NCI-H1436 treated with DMSO at 0.1 percent for 48 hours (cell line): ENCODE results near the gene IL20RA.
"Not testable (repeated sequence)": the region's sequence is repeated elsewhere in the genome, so short reads cannot be mapped to it uniquely, and the experiment has no call there.

Experiments used
- DNase-seq: peaks from one replicate; lab custom pipeline; 2025; lab: John Stamatoyannopoulos, UW

IL20RA gene, protein sequence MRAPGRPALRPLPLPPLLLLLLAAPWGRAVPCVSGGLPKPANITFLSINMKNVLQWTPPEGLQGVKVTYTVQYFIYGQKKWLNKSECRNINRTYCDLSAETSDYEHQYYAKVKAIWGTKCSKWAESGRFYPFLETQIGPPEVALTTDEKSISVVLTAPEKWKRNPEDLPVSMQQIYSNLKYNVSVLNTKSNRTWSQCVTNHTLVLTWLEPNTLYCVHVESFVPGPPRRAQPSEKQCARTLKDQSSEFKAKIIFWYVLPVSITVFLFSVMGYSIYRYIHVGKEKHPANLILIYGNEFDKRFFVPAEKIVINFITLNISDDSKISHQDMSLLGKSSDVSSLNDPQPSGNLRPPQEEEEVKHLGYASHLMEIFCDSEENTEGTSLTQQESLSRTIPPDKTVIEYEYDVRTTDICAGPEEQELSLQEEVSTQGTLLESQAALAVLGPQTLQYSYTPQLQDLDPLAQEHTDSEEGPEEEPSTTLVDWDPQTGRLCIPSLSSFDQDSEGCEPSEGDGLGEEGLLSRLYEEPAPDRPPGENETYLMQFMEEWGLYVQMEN

DNA sequence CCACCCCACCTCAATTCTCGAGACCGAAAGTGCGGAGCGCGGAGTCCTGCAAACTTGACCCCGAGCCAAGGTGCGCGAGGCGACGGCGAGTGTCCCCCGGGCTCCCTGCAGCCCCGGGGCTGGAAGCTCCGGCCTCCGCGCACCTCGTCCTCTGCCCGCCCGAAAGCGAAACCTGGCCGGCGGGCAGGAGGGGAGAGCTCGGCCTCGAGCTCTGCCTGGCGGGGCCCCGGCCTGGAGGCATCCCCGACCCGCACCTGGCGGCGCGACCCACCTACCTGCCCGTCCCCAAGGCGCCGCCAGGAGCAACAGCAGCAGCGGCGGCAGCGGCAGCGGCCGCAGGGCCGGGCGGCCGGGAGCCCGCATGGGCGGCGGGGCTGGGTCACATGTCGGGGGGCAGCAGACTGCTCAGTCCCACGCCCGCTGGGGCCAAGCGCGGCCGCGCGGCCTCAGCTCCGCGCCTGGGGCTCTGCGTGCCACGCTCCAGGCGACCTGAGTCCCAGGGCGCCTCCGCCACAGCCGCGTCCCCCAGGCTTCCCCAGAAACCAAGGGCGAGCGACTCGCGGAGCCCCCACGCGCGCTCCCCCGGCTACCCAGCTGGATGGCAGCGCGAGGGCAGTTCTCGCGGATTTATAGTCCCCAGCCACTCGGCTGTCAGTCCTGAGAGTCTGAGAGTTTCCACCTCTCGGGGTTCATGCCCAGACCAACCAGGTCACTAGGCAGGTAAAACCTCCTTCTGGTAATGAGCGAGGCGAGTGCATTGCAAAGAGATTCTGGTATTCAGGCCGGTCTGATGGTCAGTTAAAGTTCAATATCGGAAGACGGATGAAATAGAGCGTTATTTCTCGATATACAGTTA lies at the start of gene IL20RA:
TSS of gene IL20RA (minus strand) at position 600 of the 856 bp plus-strand sequence. CDS start at position 363, 237 bp downstream.
- no peak for DNase-seq

DNA sequence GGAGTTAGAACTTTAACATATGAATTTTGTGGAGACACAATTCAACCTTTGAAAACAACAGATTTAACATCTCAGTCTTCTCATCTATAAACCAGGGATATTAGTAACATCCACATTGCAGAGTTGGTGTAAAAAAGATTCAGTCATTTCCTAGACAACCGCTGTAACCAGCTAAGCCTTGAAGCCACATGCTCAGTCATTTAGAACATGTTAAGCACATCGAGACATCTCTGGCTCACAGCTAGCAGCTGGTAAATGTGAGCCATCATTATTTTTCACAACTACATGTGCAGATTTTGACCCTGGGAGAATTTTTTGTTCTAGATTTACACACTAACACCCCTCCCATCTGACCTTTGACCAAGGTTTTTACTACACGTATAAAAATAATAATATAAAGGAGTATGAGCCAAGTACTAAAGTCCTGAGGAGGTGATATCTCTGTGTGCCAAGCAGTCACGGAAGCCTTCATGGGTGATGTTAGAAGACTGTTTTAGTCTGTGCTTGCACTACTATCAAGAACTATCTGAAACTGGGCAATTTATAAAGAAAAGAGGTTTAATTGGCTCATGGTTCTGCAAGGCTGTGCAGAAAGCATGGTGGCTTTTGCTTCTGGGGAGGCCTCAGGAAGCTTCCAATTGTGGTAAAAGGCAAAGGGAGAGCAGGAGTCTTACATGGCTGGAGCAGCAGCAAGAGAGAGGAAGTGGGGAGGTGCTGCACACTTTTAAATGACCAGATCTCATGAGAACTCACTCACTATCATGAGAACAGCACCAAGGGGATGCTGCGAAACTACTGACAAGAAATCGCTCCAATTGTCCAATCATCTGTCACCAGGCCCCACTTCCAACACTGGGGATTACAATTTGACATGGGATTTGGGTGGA lies 48.7 kb upstream of the IL20RA start:
- DNase-seq: no peak

DNA sequence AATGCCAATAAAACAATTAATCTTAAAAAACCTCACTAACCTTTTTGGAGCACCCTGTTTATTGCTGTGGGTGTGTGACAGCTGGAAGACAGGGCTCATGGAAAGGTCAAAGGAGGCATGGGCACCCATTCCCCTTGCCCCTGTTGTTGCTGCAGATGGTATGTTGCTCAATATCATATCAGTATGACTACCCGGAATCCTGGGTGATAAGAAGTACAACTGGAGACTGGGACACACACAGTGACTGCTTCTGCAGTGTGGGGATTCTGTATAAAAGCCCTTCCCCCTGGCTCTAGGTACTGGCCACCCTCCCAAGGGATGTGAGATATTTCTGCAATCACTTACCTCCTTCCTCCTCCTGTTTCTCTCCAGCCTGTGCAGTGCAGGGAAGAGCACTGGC lies 47.3 kb upstream of the IL20RA start:
- no peak for DNase-seq

DNA sequence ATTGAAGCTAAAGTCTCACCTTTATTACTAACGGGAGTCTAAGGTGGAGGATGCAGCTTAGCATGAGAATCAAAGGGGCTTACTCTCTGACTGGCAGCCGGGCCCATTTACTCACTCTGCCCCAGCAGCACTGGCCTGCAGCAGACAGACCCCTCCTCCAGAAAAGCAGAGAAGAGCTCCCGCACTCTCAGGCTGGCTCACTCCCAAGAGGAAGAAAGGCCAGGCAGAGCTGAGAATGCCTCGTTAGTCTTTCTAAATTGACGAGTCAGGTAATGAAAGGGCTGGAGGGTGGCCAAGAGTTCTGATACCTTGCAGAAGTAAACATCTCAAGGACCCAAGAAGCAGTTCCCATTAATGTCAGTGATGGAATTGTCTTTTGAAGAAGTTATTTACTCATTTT lies 44.5 kb upstream of the IL20RA start:
- no peak for DNase-seq

DNA sequence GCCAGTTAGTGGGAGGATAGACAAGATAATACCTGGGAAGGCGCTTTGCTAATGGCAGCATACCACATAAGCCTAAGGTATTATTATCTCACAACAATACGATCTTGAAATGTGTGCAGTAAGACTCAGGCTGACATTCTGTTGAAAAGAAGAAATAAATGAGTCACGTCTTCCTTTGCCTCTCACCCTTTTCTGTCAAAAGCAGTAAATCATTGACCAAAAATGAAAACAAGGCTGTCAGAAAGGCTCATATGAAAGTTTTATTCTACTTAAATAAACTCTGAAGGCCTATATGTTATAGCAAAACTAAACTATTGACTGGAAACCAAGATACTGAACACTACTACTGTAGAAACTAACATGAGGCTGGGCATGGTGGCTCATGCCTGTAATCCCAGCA lies 43.1 kb upstream of the IL20RA start:
- DNase-seq: no peak

DNA sequence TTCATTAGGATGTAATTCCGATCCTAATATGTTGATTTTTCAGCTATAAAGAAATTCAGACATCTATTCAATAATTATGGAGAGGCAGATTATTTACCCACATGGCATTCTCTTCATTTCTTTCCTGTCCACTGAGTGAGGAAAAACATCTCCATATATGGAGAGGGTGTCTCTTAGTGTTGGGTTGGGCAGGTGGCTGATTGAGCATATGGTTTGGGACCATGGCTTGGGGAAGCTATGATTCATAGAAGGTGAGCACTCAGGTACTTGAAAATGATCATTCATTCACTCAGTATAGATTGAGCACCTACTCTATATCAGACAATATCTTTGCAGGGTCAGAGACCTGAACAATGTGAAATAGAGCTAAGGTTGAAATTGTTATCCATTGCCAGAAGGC lies 41.3 kb upstream of the IL20RA start:
- no peak for DNase-seq

DNA sequence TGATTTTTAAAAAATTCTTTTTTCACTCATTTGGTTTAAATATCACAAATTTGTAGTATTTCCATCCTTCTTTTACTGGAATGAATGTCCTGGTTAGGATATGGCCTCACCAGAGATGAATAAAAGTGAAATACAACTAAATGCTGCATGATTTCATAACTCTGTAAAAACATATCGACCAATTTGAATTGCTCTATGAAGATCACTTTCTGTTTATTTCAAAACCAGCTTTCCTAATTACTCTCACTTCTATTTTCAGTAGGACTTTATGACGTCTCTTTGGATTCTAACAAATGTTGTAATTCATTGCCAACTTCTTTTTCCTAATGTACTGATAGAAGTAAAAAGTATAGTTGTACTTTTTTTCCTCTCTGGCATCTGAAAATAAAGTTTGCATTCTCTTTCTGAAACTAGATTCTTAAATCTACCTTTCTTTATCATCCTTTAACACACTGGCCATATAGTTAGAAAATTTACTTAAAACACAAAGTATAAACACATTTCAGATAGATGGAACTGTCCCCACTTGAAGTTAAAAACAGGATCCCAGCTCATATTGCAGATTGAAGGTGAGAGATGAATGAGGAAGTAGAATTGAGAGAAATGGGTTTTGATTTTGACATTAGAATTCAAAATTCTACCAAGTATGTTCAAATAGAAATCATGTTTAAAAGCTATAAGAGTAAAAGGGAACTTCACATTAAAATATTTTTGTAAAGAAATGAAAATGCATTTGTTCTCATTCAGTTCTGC lies 40.3 kb upstream of the IL20RA start:
- no peak for DNase-seq

DNA sequence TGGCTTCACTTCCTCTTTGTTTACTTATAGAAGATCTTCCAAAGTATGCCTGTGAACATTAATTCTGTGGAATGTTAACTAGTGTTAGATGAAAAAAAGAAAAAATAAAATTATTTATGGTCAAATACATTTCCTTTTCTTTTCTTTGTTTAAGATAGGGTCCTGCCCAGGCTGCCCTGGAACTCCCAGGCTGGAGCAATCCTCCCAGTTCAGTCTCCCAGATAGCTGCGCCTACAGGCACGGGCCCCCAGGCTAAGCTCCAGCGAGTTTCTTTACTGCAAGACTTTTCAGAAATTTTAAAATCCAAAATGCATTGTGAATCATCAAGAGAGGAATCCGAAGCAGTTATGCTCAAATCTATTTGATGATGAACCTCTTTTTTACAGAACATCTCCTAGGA lies 39.3 kb upstream of the IL20RA start:
- DNase-seq: no peak

DNA sequence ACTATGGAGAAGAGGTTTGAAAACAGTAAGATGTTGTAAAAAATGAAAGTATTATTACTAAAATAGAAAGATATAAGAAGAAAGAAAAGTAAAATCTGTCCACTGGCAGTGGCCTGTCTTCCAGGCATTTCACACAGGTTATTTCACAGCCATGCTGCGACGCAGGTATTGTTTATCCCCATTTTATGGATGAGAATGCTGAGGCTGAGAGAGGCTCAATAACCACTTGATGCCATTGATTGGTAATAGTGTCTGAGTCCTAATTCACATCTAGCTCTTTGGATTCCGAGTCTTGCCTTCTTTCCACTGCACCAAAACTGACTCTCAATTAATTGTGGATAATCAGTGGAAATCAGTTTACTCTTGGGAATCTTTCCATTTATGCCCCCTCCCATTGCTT lies 37.2 kb upstream of the IL20RA start:
- DNase-seq: no peak

DNA sequence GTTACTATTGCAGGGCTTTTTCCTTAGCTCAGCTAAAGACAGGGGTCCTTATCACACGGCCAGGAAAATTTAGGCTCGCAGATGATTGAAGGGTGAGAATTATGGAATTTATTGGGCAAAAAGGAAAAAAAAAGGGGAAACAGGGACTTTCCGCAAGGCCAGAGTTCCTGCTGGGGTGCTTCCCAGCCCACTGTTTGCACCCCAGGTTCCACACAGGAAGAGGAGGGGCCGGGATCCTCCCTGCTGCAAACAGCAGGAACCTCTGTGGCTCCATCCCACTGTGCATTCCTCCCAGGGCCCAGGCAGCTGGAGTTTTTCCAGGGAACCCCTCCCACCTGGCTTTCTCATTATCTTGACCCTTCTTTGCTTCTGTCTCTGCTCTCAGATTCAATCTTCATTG lies 35.9 kb upstream of the IL20RA start:
- DNase-seq: no peak

DNA sequence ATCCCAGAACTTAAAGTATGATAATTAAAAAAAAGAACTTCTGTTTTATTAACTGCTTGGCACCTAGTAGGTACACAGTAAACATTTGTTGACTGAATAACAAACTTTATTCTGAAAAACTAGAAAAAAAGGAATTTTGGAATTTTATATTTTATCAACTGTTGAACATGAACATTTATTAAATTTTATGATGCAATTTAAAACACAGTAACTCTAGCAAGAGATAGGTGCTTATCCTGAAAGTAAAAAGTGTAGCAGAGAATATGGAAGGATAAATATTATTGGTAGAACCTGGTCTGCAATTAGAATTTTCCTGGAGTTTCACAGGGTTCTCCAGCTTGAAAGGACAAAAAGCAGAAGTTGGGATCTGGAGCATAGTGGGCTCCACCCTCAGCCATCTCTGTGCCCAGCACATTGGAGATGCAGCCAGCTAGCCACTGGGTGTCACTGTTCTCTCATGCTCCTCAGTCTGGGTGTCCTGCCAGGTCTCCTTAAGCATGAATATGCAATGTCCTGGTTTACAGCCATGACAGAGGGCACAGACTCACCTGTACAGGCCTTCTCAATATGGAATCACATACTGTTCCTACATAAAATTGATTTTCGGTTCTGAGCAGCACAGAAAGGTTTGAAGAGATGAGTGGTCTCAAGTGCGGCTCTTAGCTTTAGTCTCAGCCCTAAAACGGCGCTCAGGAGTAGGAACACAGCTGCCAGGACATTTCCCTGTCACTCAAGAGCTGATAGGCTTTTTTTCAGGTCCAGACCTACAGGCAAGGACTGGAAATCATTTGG lies 31.7 kb upstream of the IL20RA start:
- DNase-seq: peak; percentile 13

DNA sequence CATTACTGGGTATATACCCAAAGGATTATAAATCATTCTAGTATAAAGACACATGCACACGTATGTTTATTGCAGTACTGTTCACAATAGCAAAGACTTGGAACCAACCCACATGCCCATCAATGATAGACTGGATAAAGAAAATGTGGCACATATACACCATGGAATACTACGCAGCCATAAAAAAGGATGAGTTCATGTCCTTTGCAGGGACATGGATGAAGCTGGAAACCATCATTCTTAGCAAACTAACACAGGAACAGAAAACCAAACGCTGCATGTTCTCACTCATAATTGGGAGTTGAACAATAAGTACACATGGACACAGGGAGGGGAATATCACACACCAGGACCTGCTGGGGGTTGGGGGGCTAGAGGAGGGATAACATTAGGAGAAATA lies 31.0 kb upstream of the IL20RA start:
- not testable (repeated sequence) for DNase-seq

DNA sequence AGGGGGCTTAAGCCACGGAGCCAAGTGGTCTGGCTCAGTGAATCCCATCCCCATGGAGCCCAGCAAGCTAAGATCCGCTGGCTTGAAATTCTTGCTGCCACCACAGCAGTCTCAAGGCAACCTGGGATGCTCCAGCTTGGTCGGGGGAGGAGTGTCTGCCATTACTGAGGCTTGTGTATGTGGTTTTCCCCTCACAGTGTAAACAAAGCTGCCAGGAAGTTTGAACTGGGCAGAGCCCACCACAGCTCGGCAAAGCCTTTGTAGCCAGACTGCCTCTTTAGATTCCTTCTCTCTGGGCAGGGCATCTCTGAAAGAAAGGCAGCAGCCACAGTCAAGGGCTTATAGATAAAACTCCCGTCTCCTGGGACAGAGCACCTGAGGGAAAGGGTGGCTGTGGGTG lies 25.5 kb upstream of the IL20RA start:
- DNase-seq: no peak

DNA sequence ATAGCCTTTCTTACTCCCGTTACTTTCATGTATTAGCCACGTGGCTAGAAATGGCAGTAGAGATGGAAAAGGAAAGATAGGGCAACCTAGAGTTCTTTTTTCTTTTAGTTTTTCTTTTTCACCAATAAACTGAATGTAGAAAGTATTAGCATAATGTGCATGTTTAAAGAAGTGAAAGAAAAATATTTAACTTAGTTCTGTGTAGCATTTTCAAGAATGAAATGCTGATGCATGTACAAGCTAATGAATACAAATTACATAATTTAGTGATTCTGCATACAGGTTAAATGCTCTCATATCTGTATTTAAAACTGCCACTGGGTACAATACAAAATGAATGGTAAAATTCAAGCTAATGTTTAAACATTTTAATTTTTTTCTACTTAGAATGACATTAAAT lies 22.6 kb upstream of the IL20RA start:
- no peak for DNase-seq

DNA sequence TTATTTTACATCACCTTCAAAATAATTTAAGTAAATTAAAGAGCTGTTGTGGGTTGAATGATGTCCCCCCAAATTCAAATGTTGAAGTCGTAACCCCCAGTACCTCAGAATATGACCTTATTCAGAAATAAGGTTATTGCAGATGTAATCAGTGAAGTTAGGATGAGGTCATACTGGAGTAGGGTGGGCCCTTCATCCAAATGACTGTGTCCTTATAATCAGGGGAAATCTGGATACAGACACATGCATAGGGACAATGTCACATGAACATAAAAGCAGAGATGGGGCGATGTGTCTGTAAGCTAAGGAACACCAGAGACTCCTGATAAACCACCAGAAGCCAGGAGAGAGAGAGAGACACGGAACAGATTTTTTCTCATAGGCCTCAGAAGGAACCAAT lies 13.3 kb upstream of the IL20RA start:
- no peak for DNase-seq

DNA sequence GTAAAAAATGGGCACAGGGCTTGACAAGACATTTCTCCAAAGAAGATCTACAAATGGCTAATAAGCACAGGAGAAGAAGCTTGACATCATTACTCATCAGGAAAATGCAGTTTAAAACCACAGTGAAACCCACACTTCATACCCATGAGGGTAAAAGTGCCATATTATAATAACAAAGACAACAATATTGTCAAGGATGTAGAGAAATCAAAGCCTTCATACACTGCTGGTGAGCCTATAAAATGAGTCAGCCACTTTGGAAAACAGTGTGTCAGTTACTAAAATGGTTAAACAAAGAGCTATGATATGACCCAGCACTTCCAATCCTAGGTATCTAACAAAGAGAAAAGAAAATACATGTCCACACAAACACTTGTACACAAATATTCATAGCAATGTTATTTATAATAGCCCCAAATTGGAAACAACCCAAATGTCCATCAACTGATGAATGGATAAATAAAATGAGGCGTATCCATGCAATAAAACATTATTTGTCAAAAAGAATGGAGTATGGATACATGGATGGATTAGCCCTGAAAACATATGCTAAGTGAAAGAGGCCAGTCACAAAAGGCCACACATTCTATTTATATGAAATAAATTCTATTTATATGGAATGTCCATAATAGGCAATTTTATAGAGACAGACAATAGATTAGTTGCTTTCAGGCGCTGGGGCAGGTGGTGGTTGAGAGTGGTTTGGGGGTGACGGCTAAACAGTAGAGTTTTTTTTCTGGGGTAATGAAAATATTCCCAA lies 11.5 kb upstream of the IL20RA start:
- no peak for DNase-seq

DNA sequence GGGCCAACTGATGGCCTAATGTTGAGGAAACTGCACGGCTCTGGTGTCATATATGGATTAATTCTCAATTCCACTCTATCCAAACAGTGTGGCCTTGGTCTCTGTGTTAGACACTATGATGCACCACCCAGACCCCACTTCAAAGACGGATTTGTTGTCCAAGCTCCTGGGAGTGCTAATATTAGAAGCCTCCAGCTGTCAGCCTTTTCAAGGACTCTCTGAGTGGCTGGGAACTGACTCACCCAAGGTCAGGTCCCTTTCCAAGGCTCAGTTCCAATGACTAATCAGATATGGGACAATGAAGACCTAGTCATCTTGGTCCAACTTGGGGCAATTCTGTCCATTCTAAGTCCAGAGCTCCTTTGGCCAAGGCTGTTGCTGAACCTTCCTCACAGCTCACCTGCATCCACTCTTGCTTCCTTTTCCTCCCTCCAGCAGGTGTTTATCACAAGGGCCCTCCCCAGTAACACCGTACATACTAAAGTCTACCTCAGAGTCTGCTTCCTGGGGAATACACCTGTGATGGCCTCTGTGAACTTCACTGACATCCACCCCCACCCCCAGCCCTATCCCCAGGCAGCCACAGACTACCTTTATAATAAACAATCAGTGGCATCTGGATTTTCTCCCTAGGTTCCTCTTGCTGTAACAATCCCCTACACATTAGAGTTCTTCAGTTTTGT lies 7.2 kb upstream of the IL20RA start:
- no peak for DNase-seq

DNA sequence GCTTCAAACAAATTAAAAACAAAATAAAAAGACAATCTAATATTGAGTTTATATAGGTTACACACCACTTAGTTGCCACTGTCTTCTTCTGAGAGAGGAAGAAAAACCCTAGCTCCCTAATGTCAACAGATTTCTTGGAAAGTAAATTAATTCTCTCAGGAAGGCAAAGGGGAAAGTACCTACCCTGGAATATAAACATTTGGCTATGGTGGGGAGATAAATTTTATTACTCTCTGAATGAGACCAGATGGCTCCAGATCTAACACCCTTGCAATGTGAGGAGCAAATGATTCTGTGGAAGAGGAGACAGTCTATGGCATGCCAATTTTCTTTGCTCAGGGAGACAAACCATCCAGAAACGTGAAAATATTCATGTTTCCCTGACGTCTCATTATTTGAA lies 4.3 kb upstream of the IL20RA start:
- DNase-seq: no peak

DNA sequence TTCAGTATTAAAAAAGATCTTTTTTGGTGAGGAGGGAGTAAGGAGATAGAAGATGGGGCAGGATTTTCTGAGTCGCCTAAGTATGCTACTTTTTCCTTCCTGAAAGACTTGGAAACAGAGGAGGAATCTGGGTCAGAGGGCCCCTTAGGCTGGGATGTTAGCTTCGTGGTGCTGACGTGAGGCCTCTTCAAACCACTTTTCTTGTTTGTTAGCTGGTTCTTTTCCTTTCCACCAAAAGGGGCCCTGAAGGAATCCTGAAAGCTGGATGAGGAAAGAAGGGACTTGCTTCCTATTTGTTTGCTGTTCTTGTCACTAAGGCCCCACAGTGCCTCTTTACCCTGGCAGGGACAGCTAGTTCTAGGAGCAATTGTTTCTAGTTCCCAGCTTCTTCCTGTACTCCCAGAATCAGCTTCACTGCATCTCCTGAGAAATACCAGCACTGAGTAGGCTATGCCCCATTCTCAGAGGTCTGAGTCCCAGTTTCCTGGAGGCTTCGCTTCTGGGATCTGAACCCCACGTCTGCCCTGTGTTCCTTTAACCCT lies 2.2 kb upstream of the IL20RA start:
- DNase-seq: no peak
